Liver (tissue), 3 donors: ENCODE measurements around the gene APBA2.

Experiments
- GABPA ChIP-seq, 2 donors: IDR thresholded peaks in 1 of 2; conservative IDR thresholded peaks in 1 of 2; 2 replicates each; pipeline ENCODE4 v1.6.1; 2016; ENCODE audit warnings: antibody characterized with exemption in 2 of 2, mild to moderate bottlenecking in 1 of 2, moderate library complexity in 1 of 2
- HNF4A ChIP-seq, 2 donors: conservative IDR thresholded peaks; 2 replicates each; pipeline ENCODE4 v1.6.1; 2016; ENCODE audit warnings: antibody characterized with exemption in 2 of 2, mild to moderate bottlenecking in 2 of 2
- MAX ChIP-seq: IDR thresholded peaks from 2 replicates; pipeline ENCODE4 v1.6.1; 2016; ENCODE audit warnings: antibody characterized with exemption
- RAD21 ChIP-seq, 2 donors: IDR thresholded peaks; 2 replicates each; pipeline ENCODE4 v1.6.1; 2016; ENCODE audit warnings: antibody characterized with exemption in 2 of 2, mild to moderate bottlenecking in 2 of 2
- REST ChIP-seq: IDR thresholded peaks from 2 replicates; pipeline ENCODE4 v1.6.1; 2016; ENCODE audit warnings: antibody characterized with exemption, mild to moderate bottlenecking
- RXRA ChIP-seq, 2 donors: IDR thresholded peaks; 2 replicates each; pipeline ENCODE4 v1.6.1; 2017 to 2018; ENCODE audit warnings: antibody characterized with exemption in 2 of 2, mild to moderate bottlenecking in 1 of 2
- TAF1 ChIP-seq: conservative IDR thresholded peaks from 2 replicates; pipeline ENCODE4 v1.6.1; 2016; ENCODE audit warnings: antibody characterized with exemption, mild to moderate bottlenecking
- TF ChIP-seq, protein P1 (sequence below): fragments of 150-350 bp; IDR thresholded peaks from 2 replicates; pipeline ENCODE4 v1.5.1; 2017; ENCODE audit warnings: improper control_type of control experiment, low read depth, low read length; ENCODE audit not compliant: missing input control
- donor health status: healthy.
- donor health status: healthy.

DNA sequence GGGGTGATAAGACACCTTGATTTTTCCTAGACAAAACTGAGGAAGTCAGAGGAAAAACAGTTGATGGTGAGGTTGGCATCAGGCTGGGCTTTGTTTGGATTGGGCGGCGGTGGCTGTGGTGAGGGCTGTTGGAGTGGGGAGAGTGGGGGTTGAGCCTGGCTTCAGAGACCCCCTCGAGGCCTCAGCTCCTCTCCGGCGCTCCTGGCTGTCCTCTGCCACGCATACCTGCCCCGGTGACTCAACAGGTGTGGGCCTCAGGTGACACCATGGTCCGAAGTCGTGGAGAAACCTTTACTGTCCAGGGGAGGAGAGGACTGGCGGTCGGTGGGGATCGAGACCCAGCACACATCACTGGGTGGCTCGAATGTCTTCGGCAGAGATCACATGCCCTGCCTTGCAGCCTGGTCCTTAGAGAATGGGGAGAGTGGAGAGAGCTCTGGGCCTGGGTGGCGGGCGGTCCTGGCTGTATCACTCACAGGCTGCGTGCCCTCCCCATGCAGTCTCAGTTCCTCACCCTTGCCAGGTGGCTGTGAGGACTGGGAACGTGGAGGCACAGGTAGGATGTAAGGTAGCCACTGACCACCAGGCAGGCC, 2.6 kb downstream of the APBA2 start:
- TF ChIP-seq RXRA (IDR thresholded peaks at IDR 0.05) (no peak), RAD21 (IDR thresholded peaks at IDR 0.05) (no peak), MAX (no peak), TAF1 (no peak), GABPA (IDR thresholded peaks at IDR 0.05 in 1 of 2, conservative IDR thresholded peaks at IDR 0.05 in 1 of 2) (no peak), HNF4A (conservative IDR thresholded peaks at IDR 0.05) (no peak), REST (no peak)
- TF ChIP-seq, protein P1, sequence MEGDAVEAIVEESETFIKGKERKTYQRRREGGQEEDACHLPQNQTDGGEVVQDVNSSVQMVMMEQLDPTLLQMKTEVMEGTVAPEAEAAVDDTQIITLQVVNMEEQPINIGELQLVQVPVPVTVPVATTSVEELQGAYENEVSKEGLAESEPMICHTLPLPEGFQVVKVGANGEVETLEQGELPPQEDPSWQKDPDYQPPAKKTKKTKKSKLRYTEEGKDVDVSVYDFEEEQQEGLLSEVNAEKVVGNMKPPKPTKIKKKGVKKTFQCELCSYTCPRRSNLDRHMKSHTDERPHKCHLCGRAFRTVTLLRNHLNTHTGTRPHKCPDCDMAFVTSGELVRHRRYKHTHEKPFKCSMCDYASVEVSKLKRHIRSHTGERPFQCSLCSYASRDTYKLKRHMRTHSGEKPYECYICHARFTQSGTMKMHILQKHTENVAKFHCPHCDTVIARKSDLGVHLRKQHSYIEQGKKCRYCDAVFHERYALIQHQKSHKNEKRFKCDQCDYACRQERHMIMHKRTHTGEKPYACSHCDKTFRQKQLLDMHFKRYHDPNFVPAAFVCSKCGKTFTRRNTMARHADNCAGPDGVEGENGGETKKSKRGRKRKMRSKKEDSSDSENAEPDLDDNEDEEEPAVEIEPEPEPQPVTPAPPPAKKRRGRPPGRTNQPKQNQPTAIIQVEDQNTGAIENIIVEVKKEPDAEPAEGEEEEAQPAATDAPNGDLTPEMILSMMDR: no peak
